GOT3 (cell line): Measurements from ENCODE around the gene SHB.

Source experiments
- DNase-seq: peaks from one replicate; lab custom pipeline; 2025; ENCODE audit warnings: mixed read lengths; lab: John Stamatoyannopoulos, UW

Gene SHB

DNA sequence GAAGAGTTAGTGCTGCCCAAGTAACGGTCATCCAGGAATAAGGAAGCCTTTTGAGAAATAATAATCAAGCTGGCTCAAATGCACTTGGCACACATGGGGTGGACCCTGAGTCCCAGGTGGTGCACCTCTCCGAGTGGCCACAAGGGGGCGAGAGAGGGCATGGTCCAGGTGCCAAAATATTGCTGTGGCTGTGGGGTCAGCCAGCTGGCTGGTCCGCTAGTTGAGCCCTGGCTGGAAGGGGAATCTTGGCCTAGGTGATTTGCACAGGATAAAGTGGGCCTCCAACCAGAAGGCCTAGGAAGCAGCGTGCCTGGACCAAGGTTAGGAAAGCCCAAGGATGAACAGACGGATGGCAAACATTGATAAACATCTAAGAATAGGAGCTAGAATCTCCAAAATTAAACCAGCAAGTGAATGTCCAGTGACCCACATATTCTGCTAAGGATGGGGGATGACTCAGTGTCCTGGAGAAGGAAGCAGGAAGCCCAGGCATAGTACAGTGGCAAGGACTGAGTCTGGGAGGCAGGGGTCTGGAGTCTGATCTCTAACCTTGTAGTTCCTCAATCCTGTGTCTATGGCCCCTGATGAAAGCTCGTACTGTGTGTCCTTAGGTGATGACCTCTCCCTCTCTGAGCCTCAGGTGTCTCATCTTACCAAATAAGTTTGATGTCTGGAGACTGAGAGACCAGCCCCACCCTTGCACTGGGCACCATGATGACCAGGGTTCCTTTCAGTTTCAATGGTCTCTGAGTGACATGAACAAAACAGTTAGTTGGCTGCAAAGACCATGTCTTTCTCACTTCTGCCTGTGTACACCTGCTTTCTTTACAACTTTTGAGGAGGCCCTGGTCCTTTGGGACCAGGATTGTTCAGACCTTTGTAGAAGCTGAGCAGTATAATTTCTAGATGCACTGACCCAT lies 19.2 kb upstream of the SHB start:
- peak; percentile 8 for DNase-seq

DNA sequence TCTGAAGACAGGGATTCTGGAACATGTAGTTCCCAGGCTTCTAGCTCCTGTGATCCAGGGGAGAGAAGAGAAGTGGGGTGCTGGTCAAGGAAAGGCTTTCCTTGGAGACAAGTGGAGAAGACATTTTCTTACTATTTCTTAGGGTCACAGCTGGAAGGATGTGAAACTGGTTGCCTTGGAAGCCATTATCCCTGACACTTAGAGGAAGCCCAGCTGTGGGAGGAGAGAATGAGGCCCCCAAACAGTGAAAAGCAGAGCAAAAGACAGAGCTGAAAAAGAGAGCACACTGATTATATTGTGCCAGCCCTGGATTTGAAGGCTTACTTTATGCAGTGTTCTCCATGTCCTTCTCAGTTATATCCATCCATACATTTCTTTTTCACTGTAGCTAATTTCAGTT lies 17.5 kb upstream of the SHB start:
- no peak for DNase-seq

DNA sequence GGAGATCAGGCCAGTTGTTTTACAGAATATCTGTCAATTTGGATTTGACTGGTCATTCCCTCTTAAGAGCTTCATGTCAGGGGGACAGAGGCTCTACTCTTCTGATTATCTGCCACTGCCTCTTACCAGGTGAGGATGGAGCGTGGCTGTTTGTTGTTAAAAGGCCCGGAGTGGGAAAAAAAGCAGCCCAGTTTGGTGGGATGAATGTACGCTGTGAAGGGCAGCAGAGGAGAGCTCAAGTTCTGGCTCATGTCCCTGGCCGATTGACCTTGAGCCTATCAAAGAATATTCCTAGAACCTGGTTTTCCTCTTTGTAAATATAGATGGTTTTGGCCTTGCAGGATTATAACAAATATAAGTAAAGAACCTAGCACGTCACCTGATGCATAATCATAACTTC lies 16.3 kb upstream of the SHB start:
- no peak for DNase-seq

DNA sequence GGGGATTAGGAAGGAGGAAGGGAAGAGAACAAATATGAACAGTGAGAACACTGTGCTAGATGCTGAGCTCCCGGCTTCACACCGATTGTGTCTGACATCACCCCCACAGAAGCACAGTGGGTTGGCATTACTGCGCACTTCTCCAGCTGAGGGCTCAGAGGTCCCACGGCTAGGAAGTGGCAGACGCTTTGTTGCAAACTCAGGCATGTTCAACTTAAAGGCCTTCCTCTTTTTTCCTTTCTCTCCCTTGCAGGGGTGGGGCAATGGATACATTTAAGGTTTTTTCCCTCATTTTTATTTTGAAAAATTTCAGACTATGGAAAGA lies 15.5 kb upstream of the SHB start:
- DNase-seq, result no peak

DNA sequence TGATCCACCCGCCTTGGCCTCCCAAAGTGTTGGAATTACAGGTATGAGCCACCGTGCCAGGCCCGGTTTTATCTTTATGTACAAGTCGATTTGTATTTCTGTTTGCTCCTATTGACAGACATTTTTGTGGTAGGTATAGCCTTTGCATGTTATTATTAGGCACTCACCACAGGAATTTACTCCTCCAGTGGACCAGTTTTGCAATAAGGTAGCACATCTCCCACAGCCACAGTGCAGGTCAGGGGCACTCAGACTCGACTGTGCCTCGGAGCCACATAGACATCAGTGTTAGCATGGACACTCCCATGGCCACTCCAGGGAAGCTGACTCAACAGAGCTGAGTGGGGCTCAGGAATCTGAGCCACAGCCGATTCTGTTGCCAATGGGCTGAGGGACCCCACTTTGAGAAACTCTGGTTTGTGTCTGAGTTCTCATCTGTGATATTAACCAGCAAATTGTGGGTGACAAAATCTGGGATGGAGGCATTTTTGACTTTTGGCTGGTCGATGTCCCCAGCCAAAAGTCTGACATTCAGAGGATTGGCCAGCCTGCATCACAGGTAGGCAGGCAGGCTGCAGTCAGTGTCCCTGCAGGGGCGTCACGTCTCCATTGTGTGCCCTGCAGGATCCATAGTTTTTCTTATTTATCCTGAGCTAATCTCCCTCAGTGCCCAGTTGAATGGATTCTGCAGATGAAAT lies 15.0 kb upstream of the SHB start:
- no peak for DNase-seq

DNA sequence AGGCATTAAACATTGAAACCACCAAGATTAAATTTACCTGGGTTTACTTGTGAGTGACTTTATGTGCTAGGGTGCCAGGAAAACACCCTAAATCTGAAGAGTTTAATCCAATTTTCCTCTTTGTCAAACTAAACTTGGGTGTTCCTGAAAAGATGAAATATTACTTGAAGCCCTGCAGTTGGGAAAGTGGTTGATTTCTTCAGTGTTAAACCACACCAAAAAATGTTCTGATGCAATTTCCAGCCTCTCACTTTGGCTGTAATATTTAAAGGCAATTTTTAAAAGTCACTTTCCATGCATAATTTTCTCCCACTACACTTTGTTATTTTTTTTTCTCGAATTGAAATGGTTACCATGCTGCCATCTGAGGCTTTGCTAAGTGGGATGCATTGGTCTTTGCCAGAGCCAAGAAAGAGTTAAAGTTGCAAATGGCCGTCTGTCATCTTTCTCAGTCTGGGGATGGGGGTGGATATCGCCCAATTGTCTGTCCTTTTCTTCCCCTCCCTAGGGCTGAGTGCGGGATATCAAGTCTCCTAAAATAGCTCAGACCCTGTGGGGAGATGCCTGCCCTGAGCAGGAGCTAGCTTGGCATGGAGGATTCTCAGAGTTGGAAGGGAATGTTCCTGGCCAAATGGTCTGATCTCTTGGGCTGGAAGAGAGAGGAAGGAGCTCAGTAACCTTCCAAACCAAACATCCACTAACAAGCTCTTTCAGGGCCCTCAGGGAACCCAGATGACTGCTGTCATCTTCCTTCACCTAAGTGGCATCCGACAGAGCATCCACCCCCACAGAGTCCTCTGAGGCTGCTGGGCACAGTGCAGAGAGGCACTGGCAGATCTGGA lies 13.6 kb upstream of the SHB start:
- no peak for DNase-seq

DNA sequence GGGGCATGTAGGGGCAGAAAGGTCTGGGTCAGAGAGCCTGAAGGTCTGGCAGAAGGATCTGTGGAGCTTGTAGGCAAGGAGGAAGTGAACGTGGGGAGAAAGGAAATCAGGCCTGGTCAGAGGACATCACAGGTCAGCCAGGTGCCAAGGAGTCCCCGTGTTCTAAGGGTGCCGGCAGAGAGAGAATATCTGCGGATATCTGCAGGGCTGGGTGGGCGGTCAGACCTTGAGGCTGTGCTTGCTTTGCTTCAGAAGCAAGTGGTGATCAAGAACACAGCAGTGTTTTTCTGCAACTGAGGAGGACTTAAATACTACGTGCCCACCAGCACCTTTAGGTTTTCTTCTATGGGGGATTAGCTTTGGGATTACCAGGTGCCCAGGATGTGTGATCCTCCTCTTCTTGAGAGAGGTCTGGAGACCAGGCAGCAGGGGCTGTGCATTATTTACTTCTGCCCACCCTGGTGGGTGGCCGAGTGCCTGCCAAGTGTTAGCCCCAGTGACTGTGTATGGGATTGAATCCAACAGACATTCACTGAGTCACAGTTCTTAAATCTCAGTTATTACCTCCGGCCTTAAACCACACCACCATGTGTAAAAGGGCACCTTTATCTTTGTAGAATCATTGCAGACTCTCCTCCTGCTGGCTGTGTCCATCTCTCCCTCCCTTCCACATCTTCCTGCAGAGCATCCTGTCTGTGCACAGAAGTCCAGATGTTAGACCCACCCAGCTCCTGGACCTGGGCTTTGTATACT lies 12.5 kb upstream of the SHB start:
- DNase-seq, result no peak

DNA sequence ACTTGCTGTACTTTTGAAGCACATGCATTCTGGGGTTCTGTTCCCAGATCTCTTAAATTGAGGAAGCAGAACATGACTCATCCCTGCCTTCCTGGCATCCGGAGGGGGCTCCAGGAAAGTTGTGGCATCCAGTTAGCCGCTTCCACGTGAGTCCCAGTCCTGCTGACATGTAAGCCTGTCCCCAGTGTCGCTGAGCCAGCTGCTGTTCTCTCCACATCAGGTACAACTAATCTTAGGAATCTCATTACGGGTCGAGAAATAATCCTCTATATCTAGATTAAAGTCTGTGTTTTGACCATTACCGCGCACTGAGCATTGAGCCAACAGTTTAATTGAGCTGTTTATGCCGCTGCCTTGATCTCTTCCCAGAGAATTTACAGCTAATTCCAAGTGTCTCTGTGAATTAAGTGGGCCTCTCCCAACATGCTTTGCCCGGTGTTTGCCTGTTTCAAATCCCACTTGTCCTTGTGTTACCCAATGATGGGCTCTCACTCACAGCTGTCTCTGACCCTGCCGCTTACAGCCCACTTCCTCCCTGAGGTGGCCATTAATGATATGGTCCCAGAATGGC lies 10.5 kb upstream of the SHB start:
- no peak for DNase-seq

DNA sequence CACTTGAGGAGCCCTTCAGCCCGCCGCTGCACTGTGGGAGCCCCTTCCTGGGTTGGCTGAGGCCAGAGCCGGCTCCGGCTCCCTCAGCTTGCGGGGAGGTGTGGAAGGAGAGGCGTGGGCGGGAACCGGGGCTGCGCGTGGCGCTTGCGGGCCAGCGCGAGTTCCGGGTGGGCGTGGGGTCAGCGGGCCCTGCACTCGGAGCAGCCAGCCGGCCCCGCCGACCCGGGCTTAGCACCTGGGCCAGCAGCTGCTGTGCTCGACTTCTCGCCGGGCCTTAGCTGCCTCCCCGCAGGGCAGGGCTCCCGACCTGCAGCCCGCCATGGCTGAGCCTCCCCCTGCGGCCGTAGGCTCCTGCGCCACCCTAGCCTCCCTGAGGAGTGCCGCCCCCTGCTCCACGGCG lies 6.2 kb upstream of the SHB start:
- DNase-seq, result no peak

DNA sequence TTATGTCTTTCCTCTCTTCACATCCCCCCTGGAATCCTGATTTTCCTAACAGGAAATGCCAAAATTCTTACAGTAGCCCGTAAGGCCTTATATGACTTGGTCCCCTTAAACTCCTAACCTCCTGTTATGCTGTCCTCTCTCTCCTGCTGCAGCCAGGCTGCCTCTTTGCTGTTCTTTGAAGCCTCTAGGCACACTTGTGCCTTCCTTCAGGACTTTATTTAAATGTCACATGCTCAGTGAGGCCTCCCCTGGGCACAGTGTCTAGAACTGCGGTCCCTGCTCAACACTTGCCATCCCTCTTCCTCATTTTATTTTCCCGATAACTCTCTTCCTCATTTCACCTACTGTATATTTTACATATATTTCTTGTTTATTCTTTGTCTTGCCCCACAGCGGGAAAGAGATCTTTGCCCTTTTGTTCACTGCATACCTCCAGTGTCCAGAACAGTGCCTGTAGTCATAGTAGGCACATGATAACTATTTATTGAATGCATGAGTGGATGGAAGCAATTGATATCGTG lies 5.5 kb upstream of the SHB start:
- no peak for DNase-seq

DNA sequence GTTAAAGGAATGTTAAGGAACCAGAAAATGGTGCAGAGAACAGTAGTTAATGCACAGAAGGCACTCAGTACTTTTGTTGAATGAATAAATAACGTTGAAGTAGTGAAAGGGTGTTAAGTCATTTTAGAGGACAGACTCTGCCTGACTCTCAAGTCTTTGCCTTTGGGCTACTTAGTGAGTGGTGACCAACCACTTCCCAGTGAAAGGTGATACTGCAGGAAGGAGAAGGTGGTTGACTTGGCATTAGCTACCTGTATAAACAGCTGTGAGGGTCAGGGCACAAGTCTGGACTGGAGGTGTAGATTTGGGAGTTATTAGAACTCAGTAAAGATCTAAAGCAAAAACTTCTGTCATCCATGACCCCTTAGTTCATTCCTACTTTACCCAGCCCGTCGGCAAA lies 4.9 kb upstream of the SHB start:
- no peak for DNase-seq

DNA sequence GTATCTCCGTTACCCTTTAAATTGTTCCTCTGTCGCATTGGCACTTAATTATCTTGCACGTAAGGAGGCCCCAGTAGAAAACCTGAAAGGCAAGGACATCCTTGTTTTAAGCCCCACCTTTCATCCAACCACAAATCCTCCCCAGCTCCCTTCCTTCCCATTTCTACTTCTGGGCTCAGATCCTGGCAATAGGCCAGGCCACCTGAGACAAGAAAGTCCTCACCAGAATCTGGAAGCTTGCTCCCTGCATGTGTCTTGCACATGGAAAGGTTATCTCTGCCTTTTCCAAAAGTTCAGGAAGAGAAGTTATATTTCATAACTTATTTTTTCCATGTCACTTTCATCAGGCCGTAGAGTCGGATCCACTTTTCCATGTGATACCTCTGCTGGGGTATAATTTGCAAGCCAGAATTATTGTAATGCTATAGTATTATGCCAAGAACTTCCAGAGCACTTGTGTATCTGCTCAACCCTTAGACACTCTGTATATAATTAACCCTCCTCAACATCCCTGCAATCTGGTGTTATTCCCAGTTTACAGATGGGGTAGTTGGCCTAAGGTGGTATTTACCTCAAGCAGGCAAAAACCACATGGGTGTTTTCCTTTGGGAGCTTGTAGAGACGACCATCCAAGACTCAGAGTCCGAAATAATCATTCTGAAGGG lies 2.6 kb upstream of the SHB start:
- DNase-seq, result no peak

DNA sequence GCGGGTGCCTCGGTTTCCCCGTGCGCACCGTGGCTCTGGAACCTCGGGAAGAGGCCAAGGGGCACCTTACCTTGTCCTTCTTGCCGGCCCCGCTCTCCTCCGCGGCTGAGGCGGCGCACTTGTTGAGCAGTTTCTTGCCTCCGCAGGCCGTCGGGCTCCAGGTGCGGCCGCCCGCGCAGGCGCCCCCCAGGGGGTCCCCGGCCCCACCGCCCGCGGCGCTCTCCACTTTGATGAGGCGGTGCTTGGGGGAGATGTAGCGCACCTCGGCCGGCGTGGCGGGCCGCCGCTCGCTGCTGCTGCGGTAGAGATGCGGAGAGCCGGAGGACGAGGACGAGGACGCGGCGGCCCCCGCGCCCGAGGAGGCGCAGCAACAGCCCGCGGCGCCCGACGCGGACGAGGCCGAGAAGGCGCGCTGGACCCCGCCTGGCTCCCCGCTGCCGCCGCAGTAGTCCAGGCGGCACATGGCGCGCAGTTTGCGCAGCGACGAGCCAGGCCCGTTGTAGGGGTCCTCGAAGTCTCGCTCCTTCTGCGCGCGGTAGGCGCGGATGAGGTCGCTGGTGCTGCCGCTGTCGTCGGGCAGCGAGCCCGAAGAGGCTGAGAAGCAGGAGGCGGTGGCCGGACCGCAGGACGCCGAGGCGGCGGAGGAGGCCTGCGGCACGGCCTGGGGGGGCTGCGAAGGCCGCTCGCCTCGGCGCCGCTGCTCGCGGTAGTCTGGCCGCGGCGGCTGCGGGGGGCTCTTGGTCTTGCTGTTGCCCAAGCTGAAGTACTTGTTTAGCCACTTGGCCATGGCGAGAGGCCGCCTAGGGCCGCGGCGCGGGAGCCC lies 957 bp downstream of the SHB start:
- DNase-seq, result no peak

DNA sequence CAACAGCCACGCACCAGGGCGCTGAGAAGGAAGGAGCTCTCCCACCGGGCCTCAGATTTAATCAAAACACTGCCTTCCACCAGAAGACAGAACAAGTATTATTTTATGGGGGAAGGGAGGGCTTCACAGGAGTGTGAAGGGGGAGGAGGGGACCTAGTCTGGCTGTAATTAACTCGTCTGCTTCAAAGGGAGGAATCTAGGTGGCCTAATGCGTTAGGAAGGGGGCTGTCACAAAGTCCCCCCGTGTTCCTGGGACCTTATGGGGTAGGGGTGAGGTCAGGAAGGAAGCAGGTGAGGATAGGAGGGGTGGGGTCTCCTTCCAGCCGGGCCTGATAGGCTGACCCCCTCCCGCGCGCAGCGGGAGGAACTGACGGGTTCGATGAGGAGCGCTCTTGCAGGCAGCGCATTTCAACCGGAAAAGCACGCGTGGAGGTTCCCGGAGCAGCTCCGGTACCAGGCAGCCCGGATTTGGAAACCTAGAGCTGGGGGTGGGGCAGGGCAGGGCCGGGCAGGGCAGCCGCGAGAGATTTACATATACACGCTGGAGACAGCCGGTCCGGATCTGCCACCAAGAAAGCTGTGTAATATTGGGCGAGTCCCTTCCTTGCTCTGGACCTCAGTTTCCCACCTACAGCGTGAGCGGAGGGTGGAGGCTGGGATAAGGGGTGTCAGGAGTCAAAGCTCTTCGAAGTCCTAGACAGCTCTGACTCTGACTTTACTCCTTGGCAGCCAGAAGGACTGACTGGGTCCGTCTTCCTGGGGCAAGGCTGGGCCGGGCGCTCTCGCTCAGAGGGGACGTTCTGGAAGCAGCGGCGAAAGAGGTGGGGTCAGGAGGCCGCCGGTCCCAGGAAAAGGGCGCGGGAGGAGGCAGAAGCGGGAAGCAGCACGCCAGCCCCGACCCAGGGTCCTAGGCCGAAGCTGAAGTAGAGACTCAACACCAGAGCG lies 1.8 kb downstream of the SHB start:
- no peak for DNase-seq

DNA sequence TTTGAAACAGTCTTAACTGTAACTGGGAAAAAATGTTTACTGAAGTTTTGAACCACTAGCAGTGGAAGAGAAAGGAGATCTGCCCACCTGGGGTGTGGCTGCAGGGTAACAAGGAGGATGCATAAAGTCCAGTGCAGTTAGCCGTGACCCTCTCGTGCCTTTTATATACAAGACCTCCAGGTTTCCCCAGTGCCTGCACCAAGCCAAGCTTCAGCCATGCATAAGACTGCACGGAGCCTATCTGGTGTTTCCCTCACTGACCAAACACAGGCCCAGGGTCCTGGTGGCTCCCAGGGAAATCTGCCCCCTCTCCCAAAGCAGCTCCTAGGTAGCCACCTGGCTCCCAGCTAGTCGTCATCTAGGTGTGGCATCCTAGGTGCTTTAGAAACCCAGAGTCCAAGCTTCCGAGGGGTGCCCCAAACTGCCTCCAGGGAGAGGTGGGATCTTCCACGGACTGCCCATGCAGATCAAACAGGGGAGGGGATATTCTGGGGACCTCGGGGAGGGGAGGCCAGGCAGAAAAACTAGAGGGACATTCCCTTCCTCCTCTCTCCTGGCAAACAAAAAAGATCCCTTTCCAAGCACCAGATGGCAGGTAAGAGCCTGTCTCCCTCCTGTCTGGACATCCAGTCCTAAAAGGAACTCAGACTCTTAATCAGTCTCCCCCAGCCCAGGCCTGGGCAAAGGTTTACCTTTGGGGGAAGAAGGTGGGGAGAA lies 2.7 kb downstream of the SHB start:
- no peak for DNase-seq

DNA sequence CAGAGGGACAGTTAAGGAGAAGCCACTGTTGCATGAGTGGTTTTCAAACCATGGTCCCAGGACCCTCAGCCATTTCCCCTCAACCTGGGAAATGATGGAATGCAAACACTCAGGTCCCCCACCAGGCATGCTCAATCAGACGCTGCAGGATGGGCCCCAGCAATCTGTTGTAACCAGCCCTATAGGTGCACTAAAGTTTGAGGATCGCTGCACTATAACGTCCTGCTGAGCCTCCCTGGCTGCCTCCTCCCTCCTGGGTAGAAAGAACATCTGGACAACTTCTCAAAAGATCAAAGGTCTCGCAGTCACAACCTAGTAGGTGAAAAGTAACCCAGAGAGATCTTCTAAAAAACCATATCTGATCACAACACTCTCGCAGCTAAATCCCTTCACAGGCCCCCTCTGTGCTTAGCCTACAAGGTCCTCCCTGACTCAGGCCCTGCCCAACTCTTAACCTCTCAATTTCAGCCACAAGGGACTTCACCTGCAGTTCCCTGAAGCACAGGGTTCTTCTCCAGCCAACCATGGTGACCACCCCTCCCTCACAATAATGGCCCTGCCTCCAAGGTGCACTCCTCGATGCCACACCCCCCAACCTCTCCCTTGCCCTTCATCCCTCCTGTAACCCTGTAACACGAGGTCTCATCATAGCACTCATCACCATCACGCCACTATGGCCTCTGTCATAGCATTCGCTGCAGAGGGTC lies 3.5 kb downstream of the SHB start:
- DNase-seq, result no peak

DNA sequence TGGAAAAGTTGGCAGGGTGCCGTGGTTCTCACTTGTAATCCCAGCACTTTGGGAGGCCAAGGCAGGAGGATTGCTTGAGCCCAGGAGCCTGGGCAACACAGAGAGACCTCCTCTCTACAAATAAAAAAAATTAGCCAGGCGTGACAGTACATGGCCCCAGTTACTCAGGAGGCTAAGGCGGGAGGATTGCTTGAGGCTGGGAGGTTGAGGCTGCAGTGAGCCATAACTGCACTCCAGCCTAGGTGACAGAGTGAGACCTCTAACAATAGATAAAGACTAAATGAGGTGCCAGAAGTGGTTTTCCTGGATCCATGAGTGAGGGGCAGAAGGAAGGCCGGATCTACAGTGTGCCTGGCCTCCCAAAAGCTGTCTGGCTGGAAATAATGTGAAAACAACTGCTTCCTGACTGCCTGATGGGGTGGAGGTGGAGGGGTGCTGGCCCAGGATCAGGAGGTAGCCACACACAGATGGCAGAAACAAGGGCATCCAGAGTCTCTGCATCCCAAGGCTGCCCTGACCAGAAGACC lies 4.1 kb downstream of the SHB start:
- DNase-seq, result no peak
